Peyer's patch (tissue), 4 donors: ENCODE measurements around the gene PCDHB13.

ENCODE experiments used
- POLR2A ChIP-seq, 2 donors: fragments of 450-650 bp; IDR thresholded peaks; one replicate each; pipeline ENCODE4 v1.5.1; 2017; ENCODE audit warnings: antibody characterized with exemption in 2 of 2, mild to moderate bottlenecking in 2 of 2, moderate library complexity in 2 of 2
- TF ChIP-seq, protein P1 (sequence below), 6 experiments: fragments of 450-650 bp in 4 of 6; fragments of 200-600 bp in 2 of 6; sonication (generic) in 1 of 6; IDR thresholded peaks; one replicate each; pipeline ENCODE4 v1.5.1; 2017 to 2019; ENCODE audit warnings: antibody characterized with exemption in 6 of 6, mild to moderate bottlenecking in 3 of 6, moderate library complexity in 1 of 6

DNA sequence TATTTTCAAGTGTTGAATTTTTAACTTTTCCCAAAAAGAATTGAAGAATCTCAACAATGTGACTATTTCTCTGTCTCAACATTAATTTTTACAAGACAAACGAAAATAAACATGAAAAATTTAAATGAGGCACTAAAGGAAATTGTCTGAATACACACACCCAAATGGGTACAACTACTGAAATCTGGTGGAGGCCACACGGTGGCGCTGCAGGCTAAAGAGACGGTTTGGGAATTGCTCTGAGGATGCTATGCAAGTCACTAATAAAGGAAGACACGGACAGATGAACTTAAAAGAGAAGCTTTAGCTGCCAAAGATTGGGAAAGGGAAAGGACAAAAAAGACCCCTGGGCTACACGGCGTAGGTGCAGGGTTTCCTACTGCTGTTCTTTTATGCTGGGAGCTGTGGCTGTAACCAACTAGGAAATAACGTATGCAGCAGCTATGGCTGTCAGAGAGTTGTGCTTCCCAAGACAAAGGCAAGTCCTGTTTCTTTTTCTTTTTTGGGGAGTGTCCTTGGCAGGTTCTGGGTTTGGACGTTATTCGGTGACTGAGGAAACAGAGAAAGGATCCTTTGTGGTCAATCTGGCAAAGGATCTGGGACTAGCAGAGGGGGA, 21.5 kb upstream of the PCDHB13 start, which contains the start of gene PCDHB10:
- TF ChIP-seq, protein P1, sequence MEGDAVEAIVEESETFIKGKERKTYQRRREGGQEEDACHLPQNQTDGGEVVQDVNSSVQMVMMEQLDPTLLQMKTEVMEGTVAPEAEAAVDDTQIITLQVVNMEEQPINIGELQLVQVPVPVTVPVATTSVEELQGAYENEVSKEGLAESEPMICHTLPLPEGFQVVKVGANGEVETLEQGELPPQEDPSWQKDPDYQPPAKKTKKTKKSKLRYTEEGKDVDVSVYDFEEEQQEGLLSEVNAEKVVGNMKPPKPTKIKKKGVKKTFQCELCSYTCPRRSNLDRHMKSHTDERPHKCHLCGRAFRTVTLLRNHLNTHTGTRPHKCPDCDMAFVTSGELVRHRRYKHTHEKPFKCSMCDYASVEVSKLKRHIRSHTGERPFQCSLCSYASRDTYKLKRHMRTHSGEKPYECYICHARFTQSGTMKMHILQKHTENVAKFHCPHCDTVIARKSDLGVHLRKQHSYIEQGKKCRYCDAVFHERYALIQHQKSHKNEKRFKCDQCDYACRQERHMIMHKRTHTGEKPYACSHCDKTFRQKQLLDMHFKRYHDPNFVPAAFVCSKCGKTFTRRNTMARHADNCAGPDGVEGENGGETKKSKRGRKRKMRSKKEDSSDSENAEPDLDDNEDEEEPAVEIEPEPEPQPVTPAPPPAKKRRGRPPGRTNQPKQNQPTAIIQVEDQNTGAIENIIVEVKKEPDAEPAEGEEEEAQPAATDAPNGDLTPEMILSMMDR (IDR thresholded peaks at IDR 0.05): peak in 2 of 6 experiments; percentile 15 to 39
- no peak for TF ChIP-seq POLR2A (IDR thresholded peaks at IDR 0.05)
